ENCODE measurements around the gene MDM1.

MDM1 gene

DNA sequence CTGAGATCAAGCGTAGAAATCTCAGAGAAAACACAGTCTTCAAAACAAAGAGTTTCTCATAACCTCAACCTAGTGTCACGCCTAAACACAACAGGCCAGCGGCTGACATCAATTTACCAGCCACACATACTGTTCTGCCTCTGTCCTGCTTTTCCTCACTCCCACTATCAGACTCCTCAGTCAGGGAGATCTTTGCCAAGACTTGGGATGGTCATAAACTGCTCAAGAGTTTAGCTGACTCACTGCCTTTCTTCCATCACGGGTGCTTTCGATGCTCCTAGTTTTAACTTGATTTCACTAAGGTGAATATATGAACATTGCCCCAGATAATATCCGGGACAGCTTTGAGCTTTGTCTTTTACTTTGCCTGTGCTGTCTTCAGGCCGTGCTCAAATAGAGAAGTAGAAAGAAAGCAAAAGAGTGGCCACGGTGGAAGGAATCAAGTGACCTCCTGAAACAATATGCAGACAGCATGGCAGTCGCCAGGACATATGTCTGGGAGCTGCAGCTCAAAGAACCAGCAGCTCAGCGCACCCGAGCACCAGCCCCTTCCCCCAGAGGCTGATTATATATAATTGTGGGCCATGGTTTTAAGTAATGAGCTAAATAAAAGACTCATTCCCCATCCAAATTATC lies 12.1 kb downstream of the MDM1 start:
- no peak for DNase-seq

DNA sequence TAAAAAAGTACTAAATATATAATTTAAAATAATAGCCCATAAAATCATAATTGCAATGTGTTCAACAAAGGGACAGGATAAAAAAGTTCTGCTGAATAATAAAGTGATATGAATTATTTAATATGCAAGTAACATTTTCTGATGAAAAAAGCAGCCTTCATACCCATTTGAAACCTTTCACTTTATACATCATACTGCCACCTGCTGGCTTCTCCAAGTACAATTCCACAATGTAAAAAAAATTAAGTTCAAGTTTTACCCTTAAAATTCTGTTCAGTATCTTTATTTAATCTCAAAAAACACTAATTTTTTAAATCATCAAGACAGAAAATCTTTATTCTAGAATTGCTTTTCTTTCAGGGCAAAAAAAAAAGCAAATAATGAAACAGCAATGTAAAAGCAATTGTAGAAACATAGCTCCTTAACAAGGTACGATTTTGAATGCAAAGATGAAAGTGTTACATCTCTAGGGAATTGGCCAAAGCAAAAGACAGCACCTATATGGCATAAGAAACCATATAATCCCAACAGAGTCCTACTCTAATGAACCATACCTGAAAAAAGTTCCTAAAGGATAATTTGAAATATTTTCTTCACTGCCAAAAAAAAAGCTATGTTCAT lies 15.0 kb downstream of the MDM1 start:
- DNase-seq: peak in 1 of 2 donors; percentile 71

DNA sequence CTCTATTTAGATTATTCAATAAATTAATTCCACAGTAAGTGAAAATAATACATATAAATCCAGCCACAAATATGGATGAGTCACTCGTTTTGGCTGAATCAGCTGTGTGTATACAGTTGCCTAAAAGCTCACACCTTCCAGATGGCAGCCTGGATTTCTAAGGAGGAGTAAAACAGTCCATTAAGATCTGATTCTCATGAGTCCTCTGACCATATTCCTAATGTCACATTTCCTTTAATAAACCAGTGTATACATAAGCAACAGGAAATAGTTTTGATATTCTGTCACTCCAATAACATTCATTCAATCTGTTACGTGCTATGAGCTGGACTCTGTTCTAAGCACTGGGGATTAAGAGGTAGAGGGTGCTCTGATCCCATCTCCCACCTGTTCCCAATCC lies 21.8 kb downstream of the MDM1 start:
- no peak for DNase-seq

DNA sequence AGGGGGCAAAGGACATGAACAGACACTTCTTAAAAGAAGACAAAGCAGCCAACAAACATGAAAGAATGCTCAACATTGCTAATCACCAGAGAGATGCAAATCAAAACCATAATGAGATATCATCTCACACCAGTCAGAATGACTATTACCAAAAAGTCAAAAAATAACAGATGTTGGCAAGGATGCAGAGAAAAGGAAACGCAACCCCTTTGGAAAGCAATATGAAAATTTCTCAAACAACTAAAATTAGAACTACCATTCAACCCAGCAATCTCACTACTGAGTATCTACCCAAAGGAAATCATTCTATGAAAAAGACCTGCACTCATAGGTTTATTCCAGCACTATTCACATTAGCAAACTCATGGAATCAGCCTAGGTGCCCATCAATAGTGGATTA lies 25.6 kb downstream of the MDM1 start:
- DNase-seq: no peak

DNA sequence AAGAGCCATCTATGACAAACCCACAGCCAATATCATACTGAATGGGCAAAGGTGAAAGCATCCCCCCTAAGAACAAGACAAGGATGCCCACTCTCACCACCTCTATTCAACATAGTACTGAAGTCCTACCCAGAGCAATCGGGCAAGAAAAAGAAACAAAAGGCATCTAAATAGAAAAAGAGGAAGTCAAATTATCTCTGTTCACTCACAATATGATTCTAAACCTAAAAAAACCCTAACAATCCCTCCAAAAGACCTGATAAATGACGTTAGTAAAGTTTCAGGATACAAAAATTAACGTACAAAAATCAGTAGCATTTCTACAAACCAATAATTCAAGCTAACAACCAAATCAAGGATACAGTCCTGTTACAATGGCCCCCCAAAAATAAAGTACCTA lies 26.9 kb downstream of the MDM1 start:
- DNase-seq: no peak

DNA sequence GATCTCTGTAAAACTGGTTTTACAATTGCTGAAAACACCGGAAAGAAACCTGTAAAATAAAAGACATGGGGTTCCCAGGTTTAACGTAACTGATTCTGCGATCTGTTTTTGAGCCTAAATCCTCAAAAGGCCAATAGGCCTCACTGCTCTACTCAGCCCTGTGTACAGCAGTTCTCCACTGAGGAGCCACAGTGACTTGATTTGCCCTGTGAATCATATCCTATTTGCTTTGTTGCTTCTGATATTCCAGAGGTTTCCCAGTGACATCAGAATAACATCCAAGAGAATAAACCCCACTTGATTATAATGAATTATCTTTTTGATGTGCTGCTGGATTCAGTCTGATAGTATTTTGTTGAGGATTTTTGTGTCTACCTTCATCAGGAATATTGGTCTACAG lies 27.5 kb downstream of the MDM1 start:
- no peak for DNase-seq

DNA sequence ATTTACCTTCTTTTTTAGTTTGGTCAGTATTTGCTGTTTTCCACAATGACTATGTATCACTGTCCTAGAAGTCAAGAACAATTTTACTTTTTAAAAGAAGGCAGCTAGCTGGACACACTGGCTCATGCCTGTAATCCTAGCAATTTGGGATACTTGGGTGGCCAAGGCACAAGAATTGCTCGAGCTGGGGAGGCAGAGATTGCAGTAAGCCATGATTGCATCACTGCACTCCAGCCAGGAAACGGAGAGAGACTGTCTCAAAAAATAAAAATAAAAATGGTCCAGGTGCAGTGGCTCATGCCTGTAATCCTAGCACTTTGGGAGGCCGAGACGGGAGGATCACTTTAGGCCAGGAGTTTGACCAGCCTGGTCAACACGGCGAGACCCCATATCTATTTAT lies 28.3 kb downstream of the MDM1 start:
- DNase-seq: no peak

DNA sequence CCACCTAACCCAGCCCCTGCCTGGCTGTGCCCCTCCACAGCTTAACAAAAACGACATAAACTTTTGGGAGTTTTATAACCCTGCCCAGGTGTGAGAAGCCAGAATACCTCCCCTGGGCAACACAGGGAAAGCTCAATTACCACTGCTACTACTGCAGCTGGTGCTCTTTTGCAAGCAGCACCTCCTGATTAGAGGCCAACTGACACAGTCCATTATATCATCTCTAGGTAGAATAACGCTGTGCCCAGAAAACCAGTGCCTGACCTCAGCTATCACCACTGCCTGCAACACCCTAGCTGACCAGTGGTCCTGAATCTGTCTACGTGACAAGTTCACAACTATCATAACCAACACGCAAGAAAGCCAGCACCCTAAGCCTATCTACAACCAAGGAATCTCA lies 34.2 kb downstream of the MDM1 start:
- DNase-seq: no peak

DNA sequence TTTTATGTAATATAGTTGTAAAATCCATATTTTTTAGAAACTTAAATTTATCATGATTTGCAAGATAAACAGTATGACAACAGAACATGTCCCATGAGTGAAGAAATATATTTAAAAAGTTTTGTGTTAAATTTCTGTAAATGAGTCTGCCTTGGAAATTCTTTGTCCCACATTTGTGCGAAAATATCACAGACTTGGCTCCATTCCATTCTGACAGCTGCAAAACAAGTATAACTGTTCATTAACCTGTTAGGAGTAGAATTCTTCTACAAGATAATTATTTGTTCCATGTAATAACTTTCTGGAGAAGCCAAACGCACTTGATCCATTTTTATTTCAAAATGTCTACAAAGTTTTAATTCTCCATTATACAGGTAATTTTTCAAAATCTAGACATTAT lies 37.9 kb downstream of the MDM1 start:
- DNase-seq: no peak

DNA sequence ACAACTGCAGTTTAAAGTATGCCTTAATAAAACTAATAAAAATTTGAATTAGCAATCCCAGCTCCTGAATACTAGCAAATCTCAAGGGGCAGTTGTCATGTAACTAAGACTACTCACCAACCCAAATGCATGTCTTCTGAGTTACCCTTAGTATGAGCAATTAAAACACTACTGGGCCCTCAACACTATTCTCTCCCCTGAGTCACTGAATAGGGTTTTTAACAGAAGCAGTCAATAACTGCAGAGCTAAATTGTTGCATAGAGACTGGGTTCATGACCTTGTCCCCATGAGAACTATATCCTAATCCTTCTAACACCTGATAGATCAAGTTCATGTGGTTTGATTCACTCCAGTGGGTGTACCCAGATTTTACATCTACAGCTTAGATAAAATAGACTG lies 38.8 kb downstream of the MDM1 start:
- no peak for DNase-seq

DNA sequence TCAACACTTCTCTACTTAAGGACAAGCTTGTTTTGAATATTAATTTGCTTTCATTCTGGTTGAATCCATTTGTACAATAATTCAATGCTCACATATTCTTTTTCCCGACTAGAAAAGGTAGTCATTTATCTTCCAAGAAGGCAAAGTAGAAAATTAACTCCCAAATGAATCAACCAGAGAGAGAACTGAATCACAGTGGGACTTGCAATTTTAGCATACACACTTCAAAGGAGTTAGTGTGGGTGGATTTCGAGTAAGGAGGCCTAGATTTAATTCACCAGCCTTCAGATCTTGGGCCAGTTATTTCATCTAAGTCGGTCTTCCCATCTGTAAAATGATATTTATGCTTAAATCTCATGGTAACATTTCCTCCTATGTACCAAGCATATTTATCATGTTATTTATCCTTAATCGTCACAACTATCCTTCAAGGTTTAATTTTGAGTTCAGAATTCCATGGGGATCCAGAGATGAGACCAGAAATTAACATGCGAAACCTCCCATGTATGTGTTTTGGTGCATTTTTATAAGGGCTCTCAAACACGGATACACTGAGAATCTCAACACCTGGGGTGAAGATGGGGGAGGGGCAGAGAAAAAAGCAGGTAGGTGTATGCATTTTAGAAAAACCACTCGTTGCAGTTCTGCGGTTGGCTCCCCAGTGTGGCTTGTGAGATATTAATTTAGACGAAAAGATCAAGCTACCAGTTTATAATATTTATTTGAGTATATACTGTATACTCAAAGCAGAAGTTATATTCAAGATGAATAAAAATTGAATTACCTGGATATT lies 39.8 kb downstream of the MDM1 start:
- DNase-seq: no peak

DNA sequence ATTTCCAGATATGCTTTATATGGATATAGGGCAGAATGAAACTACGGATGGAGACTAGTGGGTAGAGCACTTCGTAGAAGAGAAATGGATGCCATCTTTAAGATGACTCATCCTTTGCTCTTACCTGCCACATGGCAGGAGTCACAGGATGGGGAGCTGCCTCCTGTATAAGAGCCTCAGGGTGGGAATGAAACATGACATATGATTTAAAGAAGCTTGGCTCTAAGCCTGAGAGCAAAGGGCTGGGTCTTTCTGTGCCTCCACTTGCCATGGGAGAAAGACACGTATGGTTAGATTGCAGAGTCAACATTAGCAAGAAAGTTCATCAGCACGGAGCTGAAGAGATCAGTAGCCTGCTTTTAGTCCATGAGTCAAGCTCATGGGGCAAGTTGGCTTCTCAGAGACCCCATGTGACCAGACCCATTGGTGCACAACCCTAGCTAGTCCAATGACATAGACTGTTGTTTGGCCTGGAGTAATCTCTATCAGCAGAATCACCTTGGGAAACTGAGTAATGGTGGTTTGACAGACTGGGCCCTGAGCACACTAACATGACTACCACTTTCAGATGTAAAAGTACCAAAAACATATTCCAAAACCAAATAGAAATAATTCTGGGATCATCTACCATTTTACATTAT lies 40.6 kb downstream of the MDM1 start:
- DNase-seq: no peak

DNA sequence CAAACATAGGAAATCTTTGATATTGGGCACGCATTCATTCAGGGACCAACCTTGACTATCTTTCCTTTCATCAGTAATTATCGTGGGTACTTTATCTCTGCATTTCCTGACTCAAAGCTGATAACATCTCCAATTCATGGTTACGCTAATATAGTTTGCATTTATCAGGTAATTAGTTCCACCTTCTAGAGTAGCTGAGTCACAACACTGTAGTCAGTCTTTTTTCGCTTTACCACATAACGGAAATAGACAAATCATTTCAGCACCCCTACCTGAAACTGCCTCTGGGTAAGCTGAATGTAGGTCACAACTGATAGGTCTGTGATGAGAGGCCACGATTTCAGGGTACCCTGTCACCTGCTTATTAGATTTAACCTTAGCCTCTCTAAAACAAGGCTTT lies 42.0 kb downstream of the MDM1 start:
- DNase-seq: no peak

DNA sequence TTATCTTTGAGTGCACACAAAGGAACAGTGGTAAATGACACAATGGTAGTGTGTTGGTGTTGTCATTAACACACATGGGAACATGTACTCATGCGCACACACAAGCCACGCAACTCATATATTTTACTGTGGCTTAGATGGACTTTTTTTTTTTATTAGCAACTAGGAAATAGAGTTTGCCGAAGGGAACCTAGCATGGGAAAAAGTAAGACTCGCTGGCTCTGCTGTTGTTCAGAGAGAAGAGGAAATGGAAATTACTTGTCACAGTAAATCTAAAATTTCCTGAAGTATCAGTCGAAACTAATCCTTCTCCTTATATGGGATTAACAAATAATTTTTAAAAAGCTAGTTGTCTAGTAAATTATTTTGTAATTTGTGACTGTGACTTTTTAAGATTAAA lies 45.1 kb downstream of the MDM1 start:
- no peak for DNase-seq

DNA sequence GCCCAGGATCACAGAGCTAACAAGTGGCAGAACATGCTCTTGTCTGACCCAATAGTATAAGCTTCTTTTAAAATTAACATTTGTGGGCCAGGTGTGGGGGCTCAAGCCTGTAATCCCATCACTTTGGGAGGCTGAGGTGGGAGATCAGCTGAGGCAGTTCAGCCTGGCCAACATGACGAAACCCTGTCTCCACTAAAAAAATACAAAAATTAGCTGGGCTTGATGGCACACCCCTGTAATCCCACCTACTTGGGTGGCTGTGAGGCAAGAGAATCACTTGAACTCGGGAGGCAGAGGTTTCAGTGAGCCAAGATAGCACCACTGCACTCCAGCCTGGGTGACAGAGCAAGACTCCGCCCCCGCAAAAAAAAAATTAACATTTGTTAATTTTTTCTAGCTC lies 45.8 kb downstream of the MDM1 start:
- DNase-seq: no peak

DNA sequence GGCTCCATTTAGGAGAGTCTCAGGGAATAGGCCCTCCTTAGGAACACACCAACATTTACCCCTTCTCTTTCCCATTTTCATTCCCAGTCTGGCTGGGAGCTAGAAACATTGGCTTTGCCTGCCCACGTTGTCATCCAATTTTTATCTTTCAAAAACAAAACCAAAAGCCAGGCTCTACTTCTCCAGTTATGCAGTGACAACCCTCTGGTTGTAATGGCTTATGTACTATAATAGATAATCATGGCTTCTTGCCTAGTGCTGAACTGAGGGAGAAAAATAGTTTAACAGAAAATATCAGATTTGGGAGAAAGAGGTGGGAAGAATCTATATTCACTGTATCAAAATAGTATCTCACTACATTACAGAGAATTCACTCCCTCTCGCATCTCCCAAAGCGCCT lies 46.6 kb downstream of the MDM1 start:
- no peak for DNase-seq

DNA sequence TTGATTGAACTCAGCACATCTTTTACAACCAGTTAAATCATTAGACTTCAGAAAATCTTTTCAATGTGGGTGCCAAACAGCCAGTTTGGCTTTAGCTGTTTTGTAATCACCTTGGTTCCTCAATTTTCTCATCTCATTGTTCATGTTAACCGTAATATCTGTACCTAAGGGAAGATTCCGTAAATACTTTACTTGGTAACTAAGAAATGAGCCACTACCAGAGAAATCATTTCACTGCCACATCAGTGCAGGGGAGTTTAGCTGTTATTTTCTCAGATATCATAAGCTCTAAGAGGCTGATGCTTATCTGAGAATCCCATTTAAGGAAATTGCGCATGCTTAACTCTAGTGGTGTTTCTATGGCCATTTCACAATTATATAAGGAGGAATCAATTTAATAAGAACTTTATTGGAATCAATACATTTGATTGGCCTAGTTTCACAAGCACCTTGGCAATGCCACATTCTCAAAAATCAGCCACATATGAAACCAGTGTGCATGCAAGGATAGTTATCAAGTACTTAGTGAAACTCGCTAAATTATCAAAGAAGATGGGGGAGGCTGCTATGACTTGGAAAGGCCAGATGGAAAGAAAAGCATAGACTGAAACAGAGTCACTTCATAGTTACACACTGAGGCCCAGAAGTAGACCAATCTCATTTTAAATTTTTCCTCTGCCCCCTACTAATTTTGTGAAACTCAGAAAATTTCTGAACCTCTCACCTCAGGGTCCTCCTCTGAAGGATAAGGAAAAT lies 50.7 kb downstream of the MDM1 start:
- DNase-seq: no peak

DNA sequence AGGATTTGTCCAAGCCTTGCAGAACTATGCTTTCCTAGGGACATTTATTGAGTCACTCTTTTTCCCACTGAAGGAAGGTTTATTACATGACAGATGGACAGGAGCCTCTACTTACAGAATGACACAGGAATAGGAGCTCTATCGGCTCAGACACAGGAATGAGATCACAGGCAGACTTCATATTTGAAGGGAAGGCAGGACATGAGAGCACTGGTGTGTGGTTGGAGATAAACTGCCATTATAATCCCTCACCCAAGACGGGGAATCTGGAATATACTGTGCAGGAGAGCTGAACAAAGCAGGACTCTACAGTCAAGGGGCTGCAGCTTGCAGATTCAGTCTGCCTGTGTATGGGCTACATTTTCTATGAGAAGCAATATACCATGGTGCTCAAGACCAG lies 51.9 kb downstream of the MDM1 start:
- DNase-seq: no peak

DNA sequence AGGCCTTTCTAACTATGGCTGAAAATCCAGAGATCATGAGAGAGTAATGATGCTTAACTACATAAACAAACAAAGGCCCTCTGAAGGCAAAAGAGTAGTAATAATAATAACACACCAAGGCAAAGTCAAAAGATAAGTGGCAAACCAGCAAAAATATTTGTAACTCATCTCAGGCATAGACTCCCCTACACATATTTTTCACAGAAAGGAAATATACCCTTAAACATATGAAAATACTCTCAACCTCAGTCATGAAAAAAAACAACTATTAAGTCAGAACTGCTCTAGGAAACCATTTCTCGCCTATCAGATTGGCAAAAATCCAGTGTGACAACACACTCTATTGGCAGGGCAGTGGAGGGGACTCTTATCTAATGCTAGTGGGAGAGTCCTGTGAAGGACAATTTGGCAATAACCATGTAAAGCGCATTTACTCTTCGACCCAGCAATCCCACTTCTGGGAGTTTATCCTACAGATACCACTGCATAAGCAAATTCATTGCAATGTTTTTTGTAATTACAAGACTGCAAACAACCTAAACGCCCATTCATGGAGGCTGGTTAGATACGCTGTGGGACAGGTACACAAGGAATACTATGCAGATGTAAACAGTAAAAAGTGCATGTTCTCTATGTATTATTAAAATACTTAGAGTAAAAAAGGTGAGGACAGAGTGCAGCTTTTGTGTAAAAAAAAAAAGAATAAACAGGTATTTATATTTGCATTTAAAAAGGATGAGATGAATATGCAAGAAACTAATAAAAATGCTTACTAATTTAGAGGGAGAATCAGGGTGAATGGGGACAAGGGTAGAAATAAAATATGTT lies 52.7 kb downstream of the MDM1 start:
- no peak for DNase-seq

DNA sequence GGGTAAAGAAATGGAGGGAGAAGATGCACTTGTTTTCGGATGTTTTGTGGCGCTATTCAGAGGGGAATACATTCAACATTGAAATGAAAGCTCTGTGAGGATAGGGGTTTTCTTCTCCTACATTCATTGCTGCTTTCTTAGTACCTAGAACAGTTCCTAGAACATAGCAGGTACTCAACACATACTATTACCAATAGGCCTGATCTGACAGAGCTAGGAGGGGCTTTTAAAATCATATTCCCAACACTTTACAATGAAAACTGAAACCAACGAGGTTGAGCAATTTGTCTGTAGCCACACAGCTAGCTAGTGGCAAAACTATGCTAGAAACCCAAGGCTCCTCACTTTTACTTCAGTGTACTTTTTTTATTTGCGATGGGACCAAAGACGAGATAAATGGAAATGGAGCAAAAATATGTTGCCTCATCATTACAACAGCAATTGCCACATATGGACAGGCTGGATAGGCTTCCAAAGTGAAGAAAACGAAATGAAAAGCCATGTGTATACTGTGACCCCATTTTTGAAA lies 55.7 kb downstream of the MDM1 start:
- DNase-seq: no peak

DNA sequence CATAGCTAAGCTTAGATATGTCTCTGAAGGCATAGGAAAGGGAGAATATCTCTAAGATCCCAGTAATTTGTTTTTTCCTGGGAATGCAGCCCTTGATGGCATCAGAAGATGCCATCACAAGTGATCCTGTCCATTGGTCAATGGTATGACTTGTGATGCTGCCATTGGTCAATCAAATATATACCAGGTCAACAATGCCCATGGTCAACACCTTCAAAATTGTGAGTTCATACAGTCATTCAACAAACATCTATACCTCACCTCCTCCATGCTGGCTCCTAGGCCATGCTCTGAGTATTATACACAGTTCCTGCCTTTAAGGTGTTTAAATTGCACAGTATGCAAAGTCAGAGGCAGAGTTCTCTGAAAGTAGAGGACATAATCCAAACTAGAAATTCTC lies 59.4 kb downstream of the MDM1 start:
- no peak for DNase-seq

DNA sequence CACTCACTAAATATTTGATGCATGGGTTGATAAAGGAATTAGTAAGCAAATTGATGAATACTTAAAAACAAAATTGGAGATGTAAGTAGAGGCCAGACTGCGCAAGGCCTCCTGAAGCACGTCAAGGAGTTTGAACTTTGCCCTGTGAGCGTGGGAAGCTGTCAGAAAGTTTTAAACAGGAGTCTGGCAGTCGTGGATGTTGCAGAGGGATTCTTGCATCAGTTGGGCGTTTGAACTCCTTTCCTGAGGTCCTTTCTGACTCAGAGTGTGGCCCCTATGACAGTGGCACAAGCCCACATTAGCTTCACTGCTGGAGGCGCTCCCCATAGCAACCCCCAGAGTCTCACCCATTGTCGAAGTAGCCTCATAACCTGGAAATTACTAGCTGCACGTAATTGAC lies 60.8 kb downstream of the MDM1 start:
- no peak for DNase-seq

All from hippocampal formation (tissue), 2 donors.